ENCODE data around the gene KRTAP10-2. TPM values are rescaled to one million over a fixed set of nuclear protein-coding genes. Genes with fewer than 3 reads are reported as not detected.
"Not testable (repeated sequence)": the region's sequence is repeated elsewhere in the genome, so short reads cannot be mapped to it uniquely, and the experiment has no call there.

Gene KRTAP10-2
- polyA plus RNA-seq (2013, experiment 1 of 2; ENCODE audit: insufficient read length), result not detected
- not detected for polyA plus RNA-seq (2013, experiment 2 of 2; ENCODE audit: insufficient read length)

DNA sequence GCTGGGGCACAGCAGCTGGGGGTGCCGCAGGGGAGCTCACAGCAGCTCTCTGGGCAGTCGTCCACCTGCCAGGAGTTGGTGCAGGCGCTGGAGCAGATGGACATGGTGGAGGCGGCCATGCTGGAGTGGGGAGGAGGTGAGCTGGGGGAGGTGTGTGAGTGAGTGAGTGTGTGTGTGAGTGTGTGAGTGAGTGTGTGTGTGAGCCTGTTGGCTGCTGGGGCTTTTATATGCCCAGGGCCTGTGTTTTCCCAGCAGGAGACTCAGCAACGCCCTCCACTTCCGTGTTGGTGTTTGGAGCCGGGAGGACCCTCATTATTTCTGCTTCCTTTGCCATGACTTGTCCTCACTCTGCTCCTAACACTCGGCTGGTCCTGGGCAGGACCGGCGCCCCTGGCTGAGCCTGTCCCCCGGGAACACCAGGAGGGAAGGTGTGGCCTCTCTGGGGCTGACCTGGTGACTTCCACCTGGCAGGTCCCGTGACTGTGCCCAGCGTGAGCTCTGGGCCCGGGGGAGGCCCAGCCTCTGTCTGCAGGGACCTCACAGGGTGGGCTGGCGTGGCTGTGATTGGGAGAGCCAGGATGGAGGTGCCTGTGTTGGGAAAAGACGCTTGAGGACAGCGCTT is at the start of gene KRTAP10-2:
TSS of gene KRTAP10-2 (minus strand) at position 166 of the 622 bp plus-strand sequence. CDS start at position 119, 47 bp downstream.
- DNase-seq, result no peak

DNA sequence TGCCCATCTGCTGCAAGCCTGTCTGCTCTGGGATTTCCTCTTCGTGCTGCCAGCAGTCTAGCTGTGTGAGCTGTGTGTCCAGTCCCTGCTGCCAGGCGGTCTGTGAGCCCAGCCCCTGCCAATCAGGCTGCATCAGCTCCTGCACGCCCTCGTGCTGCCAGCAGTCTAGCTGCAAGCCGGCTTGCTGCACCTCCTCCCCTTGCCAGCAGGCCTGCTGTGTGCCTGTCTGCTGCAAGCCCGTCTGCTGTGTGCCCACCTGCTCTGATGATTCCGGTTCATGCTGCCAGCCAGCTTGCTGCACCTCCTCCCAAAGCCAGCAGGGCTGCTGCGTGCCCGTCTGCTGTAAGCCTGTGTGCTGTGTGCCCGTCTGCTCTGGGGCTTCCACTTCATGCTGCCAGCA is 49.8 kb upstream of the KRTAP10-2 start:
- not testable (repeated sequence) for DNase-seq

DNA sequence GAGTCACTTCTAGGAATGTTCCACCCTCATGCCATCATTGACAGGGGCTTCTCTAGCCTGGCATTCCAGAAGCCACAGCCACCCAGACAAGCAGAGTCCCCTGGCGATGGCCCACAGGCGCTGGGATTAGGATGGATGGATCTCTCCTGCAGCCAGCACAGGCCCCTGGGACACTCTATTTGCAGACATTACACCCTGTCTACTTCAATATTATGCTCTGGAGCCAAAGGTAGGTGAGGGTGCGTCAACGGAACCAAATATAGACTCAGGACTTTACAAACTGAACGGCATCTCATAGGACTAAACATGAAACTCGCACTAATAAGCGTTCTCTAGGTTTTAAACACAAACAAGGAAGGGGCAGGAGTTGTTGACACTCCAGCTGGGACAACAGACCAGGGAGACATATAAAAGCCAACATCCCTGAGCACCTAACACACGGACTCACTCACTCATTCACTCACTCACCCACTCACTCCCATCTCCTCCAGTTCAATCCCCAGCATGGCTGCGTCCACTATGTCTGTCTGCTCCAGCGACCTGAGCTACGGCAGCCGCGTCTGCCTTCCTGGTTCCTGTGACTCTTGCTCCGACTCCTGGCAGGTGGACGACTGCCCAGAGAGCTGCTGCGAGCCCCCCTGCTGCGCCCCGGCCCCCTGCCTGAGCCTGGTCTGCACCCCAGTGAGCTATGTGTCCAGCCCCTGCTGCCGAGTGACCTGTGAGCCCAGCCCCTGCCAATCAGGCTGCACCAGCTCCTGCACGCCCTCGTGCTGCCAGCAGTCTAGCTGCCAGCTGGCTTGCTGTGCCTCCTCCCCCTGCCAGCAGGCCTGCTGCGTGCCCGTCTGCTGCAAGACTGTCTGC is 49.0 kb upstream of the KRTAP10-2 start, which contains the start of gene KRTAP10-7:
TSS of gene KRTAP10-7 (plus strand) at position 480 of the 861 bp plus-strand sequence. CDS start at position 505, 25 bp downstream.
- DNase-seq, result not testable (repeated sequence)

DNA sequence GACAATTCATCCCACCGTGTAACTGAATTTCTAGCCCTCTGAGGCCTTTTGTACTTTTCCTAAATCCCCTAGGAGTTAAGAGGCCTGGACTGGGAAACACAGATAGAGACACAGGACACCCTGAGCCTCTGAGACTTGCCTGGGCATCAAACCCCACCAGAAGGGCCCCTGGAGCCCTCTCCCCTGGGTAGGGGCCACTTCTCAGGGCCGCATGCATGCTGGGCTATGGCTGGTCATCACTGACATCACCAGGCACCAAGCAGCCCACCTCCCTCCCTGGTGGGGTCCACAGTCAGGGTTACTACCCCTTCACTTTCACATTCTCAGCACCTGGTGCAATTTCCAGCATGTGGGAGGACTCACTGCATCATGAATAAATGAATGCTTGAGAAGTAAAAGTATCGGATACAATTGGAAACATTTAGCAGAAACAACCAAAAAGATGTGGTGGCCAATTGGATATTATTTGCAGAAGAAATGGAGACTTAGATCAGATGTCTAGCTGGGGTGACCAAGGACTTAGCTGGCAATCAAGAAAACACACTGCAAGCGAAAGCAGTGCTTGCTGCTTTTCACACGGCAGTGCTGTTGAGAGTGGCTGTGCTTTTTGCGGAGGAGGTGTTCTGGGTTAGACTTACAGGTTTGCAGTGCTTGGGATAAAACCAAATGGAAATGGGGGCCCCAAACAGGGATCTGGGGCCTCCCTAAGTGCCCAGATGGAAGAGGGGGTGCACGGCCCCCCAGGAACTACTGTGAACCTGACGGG is 48.1 kb upstream of the KRTAP10-2 start:
- DNase-seq, result no peak

GRCh38 chr21:44598061-44598460 is 46.8 kb upstream of the KRTAP10-2 start:
- no peak for DNase-seq

DNA sequence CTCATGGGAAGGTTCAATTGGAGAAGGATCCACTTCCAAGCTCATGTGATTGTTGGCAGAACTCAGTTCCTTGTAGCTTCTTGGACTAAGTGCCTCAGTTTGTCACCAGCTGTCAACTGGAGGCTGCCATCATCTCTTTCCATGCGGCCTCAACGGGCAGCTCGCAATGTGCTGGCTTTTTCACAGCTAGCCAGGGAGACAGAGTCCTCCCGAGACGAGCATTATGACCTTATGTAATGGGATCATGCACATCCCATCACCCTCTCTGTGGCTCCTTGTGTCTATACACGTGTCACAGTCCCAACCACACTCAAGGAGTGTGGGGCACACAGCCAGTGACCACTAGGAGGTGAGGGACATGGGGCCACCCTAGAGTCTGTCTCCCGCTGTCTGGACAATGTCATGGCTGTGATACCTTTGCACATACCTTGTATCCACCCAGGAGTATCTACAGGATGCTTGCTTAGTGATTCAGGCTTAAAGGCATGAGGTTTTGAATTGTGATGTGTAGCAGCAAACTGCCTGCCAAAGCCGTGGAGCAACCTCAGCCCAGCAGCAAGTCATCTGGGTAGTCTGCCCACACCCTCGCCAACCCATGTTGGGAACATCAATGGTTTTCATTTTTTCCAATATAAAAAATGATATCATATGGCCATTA is 44.9 kb upstream of the KRTAP10-2 start:
- no peak for DNase-seq

DNA sequence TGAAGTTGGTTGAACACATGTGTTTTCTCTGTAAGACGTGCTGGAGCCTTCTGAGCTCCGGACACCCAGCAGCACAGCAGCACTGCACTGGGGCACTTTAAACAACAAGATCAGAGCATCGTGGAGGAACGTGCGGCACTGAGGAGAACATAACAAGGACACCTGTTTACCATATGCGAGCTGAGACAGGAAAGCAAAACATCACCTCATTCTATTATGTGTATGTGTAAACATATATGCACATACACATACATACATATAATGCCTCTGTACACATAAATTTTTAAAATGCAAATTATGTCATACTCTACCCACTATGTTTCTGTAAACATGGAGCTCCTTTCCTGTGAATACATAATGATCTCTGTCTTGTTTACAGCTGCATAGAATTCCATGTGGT is 44.2 kb upstream of the KRTAP10-2 start:
- no peak for DNase-seq

DNA sequence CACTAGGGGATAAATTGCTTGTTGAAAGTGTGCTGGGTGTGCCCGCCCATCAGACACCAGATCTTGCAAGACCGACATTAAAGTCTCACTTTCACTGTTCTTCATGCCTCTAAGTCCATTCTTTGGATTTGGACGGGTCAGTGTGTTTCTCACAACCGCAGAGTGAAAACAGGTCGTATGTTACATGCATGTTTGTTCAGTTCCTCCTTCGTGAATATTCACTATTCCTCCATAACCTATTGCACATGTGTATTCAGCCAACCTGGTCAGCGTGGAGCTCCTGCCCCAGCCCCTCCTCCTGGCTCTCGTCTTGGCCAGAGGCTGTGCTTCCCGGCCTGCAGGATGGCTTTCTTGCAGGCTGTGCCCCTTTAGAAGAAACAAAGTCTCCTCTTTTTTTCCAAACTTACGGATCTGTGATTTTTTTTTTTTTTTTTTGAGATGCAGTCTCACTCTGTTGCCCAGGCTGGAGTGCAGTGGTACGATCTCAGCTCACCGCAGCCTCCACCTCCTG is 43.2 kb upstream of the KRTAP10-2 start:
- no peak for DNase-seq

- no peak for DNase-seq
Measured at GRCh38 chr21:44593598-44594405, 42.5 kb upstream of the KRTAP10-2 start.

DNA sequence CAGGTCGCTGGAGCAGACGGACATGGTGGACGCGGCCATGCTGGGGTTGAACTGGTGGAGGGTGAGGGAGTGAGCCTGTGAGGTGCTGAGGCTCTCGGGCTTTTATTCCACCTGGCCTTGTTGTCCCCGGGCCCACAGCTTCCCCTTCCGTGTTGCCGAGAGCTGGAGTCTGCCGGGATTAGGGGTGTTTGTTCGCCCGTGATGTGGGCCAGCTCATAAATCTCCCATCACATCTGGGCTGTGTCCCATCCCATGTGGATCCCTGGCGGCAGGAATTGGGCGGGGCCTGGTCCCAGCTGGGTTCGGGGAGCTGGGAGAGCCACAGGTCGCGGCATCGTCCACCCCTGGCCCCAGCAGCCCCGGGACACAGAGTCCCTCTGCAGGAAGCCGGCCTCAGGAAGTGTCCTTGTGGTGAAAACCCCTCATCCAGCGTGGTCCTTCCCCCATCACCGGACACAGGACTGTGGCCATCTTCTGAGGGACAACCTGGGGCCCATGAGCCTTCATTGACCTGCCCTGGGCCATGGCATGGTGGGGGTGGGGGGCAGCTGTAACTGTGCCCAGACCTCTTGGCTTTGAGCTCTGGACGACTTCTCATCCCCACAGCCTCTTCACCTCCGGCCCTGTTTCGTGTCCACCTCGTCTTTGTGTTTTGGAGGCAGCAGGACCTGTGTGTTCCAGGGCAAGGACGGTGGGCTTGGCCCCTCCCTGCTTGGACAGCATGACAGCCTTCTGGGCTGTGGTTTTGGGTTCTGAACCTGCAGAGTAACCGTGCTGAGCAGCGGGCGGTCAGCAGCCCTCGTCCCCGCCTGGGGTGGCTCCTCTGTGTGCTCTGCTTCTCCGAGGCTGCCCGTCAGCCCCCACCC is 41.4 kb upstream of the KRTAP10-2 start, which contains the start of gene KRTAP10-6:
TSS of gene KRTAP10-6 (minus strand) at position 60 of the 866 bp plus-strand sequence. CDS start at position 39, 21 bp downstream.
- no peak for DNase-seq

DNA sequence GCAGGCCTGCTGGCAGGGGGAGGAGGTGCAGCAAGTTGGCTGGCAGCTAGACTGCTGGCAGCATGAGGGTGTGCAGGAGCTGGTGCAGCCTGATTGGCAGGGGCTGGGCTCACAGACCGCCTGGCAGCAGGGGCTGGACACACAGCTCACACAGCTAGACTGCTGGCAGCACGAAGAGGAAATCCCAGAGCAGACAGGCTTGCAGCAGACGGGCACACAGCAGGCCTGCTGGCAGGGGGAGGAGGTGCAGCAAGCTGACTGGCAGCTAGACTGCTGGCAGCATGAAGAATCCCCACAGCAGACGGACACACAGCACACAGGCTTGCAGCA is 40.5 kb upstream of the KRTAP10-2 start:
- DNase-seq, result not testable (repeated sequence)

DNA sequence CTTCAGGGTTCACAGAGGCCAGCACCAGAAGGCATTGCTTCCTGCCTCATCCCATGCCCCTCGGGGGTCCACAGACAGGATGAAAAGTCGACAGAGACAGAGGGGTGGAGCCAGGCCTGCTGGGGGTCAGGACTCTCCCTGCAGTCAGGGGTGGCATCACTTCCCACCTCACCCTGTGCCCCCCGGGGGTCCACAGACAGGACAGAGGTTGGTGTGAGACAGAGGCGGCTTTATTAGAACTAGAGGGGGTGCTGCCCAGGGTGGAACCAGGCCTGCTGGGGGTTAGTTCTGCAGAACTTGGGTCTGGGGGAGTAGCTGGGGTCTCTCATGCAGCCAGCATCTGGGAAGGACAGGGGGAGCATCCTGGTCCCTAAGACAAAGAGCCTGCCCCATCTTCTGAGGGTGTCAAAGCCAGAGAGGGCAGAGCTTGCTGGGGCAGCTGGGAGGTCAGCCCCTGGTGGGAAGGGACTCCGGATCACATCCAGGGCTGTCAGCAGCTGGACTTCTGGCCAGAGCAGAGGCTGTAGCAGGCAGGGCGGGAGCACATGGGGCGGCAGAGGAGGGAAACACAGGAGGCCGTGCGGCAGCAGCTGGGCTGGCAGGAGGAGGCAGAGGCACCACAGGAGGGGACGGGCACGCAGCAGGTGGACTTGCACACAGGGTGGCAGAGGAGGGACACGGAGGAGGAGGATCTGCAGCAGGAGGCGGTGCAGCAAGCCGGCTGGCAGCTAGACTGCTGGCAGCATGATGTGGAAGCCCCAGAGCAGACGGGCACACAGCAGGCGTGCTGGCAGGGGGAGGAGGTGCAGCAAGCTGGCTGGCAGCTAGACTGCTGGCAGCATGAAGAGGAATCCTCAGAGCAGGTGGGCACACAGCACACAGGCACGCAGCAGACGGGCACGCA is 39.8 kb upstream of the KRTAP10-2 start:
- not testable (repeated sequence) for DNase-seq

- DNase-seq, result no peak
Measured at GRCh38 chr21:44590311-44590721, 39.0 kb upstream of the KRTAP10-2 start.

GRCh38 chr21:44589586-44590305 is 38.4 kb upstream of the KRTAP10-2 start:
- DNase-seq, result no peak

- no peak for DNase-seq
Measured at GRCh38 chr21:44589094-44589493, 37.8 kb upstream of the KRTAP10-2 start.

- no peak for DNase-seq
Measured at GRCh38 chr21:44585892-44586291, 34.6 kb upstream of the KRTAP10-2 start.

DNA sequence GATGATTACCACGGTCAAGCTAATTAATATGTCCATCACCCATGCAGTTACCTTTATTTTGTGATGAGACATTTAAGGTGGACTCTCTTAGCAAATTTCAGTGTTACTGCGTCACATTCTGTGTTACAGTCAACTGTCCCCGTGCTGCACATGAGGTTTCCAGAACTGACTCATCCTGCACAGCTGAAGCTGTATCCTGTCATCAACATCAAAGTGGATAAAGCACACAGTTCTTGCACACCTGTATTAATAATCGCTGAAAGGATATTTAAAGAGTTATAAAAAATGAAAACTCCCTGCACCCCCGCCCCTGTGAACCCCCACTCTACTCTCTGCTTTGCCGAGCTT is 32.5 kb upstream of the KRTAP10-2 start:
- no peak for DNase-seq

- DNase-seq, result no peak
Measured at GRCh38 chr21:44583089-44583799, 31.9 kb upstream of the KRTAP10-2 start.

Measured in fibroblast of skin of back (primary cell).